Esophagus squamous epithelium (tissue), 4 donors: ENCODE data around the gene PKD2.

Experiments used
- CTCF ChIP-seq, 6 experiments: fragments of 450-650 bp in 4 of 6; fragments of 200-600 bp in 2 of 6; sonication (generic) in 2 of 6; IDR thresholded peaks; one replicate each; pipeline ENCODE4 v1.5.1; 2016 to 2019; ENCODE audit warnings: antibody characterized with exemption in 6 of 6, mild to moderate bottlenecking in 4 of 6, moderate library complexity in 4 of 6
- POLR2A ChIP-seq, 4 donors: fragments of 450-650 bp; IDR thresholded peaks; one replicate each; pipeline ENCODE4 v1.6.1; 2017; ENCODE audit warnings: antibody characterized with exemption in 4 of 4, mild to moderate bottlenecking in 4 of 4, moderate library complexity in 3 of 4

GRCh38 chr4:88018466-88018865 lies 11.0 kb downstream of the PKD2 start:
- TF ChIP-seq POLR2A (IDR thresholded peaks at IDR 0.05), result no peak
- no peak for TF ChIP-seq CTCF (IDR thresholded peaks at IDR 0.05)
